ENCODE data around the gene RNF128. TPM values are rescaled to one million over a fixed set of nuclear protein-coding genes. Genes with fewer than 3 reads are reported as not detected.

RNF128 gene
- total and polyA plus RNA-seq, 11 donors, result 0.06 to 0.42 (median 0.21) TPM; not detected in 2

GRCh38 chrX:106692425-106693065 lies 34.0 kb upstream of the RNF128 start:
- TF ChIP-seq CTCF (IDR thresholded peaks at IDR 0.05) (no peak), POLR2A (IDR thresholded peaks at IDR 0.05) (no peak)
- ATAC-seq, result no peak

GRCh38 chrX:106696502-106696901 lies 30.0 kb upstream of the RNF128 start:
- ATAC-seq (no peak), DNase-seq (no peak)
- no peak for TF ChIP-seq POLR2A (IDR thresholded peaks at IDR 0.05)
- TF ChIP-seq CTCF (IDR thresholded peaks at IDR 0.05), result no peak
- Histone ChIP-seq H3K4me1 (no peaks in the 10 kb centered on the region), H3K36me3 (no peaks in the 10 kb centered on the region), H3K4me3 (no peak overlapping the region), H3K27ac (no peak overlapping the region), H3K27me3 (peaks cover 0 to 4% (median 0%) of the 10 kb centered on the region in 9 donors), H3K9me3 (no peaks in the 10 kb centered on the region)
- WGBS, 4 donors, result 45 to 61% (median 49%) methylated on average over 3 of the region's 3 CpGs
- intact Hi-C loops (cut with DNase I), result no loop called here

More at GRCh38 chrX:106692425-106693065, 34.0 kb upstream of the RNF128 start:
- Histone ChIP-seq H3K4me1 (no peaks in the 10 kb centered on the region), H3K36me3 (no peaks in the 10 kb centered on the region), H3K9me3 (peaks cover 0 to under 1% (median 0%) of the 10 kb centered on the region in 12 donors), H3K4me3 (no peak overlapping the region), H3K27me3 (no peaks in the 10 kb centered on the region), H3K27ac (no peak overlapping the region)
- DNase-seq, result no peak
- WGBS, 4 donors, result 73 to 81% (median 75%) methylated on average over 7 of the region's 7 CpGs
- intact Hi-C loops (cut with DNase I), result no loop called here

- DNase-seq (no peak), ATAC-seq (no peak)
- H3K4me3 ChIP-seq, result no peak overlapping the region
- TF ChIP-seq POLR2A (IDR thresholded peaks at IDR 0.05), result no peak
- TF ChIP-seq CTCF (IDR thresholded peaks at IDR 0.05), result no peak
- H3K4me1 ChIP-seq, result no peaks in the 10 kb centered on the region
- no peaks in the 10 kb centered on the region for H3K36me3 ChIP-seq
- peaks cover 0 to 10% (median 0%) of the 10 kb centered on the region in 9 donors for H3K27me3 ChIP-seq
- 55 to 71% (median 58%) methylated on average over 3 of the region's 3 CpGs for WGBS, 4 donors
- H3K27ac ChIP-seq, result no peak overlapping the region
- no peaks in the 10 kb centered on the region for H3K9me3 ChIP-seq
- intact Hi-C loops (cut with DNase I), result no loop called here
Observed at GRCh38 chrX:106698693-106699092, 27.8 kb upstream of the RNF128 start.

- TF ChIP-seq POLR2A (IDR thresholded peaks at IDR 0.05) (no peak), CTCF (IDR thresholded peaks at IDR 0.05) (no peak)
- Histone ChIP-seq H3K4me1 (no peaks in the 10 kb centered on the region), H3K27ac (no peak overlapping the region), H3K4me3 (no peak overlapping the region), H3K36me3 (no peaks in the 10 kb centered on the region), H3K9me3 (no peaks in the 10 kb centered on the region), H3K27me3 (peaks cover 0 to 10% (median 0%) of the 10 kb centered on the region in 9 donors)
- intact Hi-C loops (cut with DNase I), result no loop called here
- WGBS, 4 donors, result 62 to 78% (median 76%) methylated on average over 1 of the region's 1 CpG
- ATAC-seq (no peak), DNase-seq (no peak)
Observed at GRCh38 chrX:106702636-106703035, 23.9 kb upstream of the RNF128 start.

Data from heart left ventricle (tissue), 16 donors.